ENCODE data around the gene GBA2.

The GBA2 gene

DNA sequence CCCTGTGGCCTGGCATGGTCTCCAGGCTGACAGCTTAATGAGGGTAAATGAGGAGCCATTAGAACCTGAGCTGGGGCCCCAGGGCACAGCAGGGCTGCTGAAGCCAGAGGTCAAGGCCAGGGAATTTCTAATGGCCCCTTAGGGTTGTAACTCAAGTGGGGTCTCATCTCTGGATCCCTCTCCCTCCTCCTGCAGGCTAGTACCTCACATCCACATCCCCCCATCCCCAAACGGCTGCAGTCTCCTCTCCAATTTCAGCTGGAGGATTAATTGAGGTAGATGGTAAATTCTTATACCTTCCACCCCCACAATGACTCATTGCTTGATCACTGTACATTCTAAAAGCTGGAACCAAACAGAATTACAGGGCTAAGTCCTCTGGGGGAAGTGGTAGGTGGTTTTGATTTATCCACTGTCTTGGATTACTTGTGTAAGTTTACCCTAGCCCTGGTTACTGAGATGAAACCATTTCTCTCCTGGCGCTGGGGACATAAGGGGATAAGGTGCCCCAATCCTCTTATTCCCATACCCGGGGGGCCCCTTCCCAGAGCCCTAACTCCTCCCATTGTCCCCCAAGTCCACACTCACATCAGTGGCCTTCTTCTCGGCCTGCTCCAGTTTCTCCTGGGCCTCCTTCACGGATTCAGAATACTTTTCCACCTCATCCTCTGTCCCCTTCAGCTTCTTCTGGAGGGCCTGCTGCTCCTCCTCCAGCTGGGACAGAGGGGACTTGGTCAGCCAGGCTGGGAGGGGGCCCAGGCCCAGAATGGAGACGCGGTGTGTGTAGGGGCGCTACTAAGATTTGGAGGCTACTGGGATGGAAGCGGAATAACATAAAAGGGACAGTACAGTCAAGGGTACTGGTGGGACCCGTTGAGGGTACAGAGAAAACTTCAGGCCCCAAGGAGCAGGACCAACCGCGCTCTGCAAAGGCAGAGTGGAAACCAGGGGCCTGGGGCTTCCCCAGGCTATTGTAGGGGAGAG, 60.2 kb downstream of the GBA2 start:
- DNase-seq: no peak

DNA sequence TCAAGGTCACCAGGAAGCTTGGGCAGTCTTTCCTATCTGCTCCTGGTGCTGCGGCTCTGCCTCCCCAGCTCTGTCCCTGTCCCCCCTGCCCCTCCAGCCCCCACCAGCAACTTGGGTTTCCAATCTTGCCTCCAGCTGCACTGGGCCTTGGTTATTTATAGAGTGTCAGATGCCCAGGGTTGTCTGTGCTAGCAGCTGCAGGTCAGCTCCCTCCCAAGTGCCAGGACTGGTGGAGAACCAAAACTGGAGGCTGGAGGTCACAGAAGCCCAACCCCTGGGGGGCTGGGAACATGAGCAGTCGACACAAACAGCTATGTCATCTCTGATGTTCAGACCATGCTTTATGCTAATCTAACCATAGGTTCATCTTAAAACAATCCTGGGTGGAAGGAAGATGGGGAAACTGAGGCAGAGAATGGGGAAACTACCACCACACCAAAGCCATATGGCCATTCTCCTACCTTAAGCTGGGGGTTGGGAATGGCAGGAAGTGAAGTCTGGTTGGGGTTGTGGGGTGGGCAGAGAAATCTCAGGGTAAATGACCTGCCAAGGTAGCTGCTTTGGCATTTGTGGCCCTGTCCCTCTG, 61.0 kb downstream of the GBA2 start:
- no peak for DNase-seq

DNA sequence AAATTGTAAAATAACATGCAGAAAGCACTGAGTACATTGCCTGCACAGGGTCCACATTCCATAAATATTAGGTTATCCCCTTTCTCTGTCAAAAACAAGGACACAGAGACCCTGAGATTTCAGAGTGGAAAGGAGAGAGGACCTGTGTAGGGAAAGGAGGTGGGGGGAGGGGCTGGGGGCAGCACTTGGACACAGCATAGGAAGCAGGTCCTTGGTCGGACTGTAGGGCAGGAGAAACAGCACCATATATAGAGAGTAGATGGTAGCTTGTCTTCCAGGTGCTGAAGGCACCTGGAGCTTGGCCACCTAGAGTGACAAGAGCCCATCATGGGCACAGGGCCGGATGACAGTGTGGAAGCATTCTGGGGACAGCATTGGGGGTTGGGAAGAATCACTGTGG, 61.7 kb downstream of the GBA2 start:
- DNase-seq: no peak
